ENCODE results near the gene NOVA1. TPM values are rescaled to one million over a fixed set of nuclear protein-coding genes. Genes with fewer than 3 reads are reported as not detected.

Gene NOVA1
- total RNA-seq, 1 donor: 6.9 TPM

GRCh38 chr14:26517771-26518170 lies 80.1 kb downstream of the NOVA1 start:
- H3K4me3 ChIP-seq (ENCODE audit: low read depth, low read length): no peak overlapping the region
- TF ChIP-seq, protein P1, sequence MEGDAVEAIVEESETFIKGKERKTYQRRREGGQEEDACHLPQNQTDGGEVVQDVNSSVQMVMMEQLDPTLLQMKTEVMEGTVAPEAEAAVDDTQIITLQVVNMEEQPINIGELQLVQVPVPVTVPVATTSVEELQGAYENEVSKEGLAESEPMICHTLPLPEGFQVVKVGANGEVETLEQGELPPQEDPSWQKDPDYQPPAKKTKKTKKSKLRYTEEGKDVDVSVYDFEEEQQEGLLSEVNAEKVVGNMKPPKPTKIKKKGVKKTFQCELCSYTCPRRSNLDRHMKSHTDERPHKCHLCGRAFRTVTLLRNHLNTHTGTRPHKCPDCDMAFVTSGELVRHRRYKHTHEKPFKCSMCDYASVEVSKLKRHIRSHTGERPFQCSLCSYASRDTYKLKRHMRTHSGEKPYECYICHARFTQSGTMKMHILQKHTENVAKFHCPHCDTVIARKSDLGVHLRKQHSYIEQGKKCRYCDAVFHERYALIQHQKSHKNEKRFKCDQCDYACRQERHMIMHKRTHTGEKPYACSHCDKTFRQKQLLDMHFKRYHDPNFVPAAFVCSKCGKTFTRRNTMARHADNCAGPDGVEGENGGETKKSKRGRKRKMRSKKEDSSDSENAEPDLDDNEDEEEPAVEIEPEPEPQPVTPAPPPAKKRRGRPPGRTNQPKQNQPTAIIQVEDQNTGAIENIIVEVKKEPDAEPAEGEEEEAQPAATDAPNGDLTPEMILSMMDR (IDR thresholded peaks at IDR 0.05; ENCODE audit: insufficient read depth, low read depth, low read length): no peak
- DNase-seq (ENCODE audit: low read depth): no peak

DNA sequence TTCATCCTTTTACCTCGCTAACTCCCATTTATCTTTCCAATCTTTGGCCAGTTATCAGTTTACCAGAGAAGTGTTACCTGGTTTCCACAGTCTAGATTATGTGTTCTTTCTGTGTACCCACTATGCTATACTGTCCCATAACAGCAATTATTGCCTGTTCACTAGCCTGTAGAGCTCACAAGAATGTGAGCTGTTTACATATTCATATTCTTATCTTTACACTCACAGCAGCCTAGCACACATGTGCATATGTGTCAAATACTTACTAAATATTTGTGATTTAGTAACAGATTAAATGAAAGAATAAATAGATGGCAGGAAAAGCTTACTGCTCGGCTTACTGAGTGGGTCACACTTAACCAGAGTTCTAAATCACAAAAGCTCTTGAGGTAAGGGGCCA lies 97.8 kb downstream of the NOVA1 start:
- no peak for DNase-seq (ENCODE audit: low read depth)
- H3K4me3 ChIP-seq (ENCODE audit: low read depth, low read length): no peak overlapping the region
- TF ChIP-seq, protein P1 (IDR thresholded peaks at IDR 0.05; ENCODE audit: insufficient read depth, low read depth, low read length): no peak

- no peak overlapping the region for H3K4me3 ChIP-seq (ENCODE audit: low read depth, low read length)
- TF ChIP-seq, protein P1 (IDR thresholded peaks at IDR 0.05; ENCODE audit: insufficient read depth, low read depth, low read length): no peak
- no peak for DNase-seq (ENCODE audit: low read depth)
These were observed 98.3 kb downstream of the NOVA1 start for GRCh38 chr14:26499546-26499945.

- DNase-seq (ENCODE audit: low read depth): no peak
- TF ChIP-seq, protein P1 (IDR thresholded peaks at IDR 0.05; ENCODE audit: insufficient read depth, low read depth, low read length): no peak
- no peak overlapping the region for H3K4me3 ChIP-seq (ENCODE audit: low read depth, low read length)
These were observed 110.9 kb downstream of the NOVA1 start for GRCh38 chr14:26486922-26487321.

DNA sequence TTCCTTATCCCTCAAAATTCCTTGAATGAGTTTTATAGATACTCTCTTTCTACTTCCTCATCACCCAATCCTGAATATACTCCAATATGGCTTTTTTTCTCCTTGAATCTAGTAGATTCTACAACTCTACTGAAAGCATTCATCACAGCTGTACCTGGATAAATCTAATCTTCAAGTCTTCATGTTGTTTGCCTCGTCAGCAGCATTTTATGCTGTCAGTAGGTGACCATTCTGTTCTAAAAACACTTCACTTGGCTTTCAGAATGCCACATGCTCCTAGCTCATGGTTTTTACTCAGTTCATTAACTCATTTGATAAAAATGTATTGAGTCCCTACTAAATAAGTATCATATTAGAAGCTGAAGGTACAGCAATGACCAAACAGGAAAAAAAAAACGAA lies 113.3 kb downstream of the NOVA1 start:
- DNase-seq (ENCODE audit: low read depth): no peak
- no peak overlapping the region for H3K4me3 ChIP-seq (ENCODE audit: low read depth, low read length)
- TF ChIP-seq, protein P1 (IDR thresholded peaks at IDR 0.05; ENCODE audit: insufficient read depth, low read depth, low read length): no peak

DNA sequence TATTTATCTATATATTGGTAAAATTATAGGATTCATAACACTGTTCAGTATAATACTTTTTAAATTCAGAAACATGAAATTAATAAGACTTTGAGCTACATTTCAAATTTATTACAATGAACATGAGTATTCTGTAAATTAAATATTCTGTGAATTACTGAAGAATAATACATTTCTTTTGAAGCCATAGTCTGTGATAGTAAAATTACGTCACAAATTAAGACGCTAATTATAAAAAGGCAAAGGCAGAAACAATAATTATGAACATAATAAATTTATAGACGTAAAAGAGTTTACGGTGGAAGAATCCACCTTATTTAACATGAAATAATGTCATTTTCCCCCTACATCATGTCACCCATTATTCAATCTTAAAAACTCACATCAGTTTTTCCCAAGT lies 118.9 kb downstream of the NOVA1 start:
- no peak for DNase-seq (ENCODE audit: low read depth)
- no peak overlapping the region for H3K4me3 ChIP-seq (ENCODE audit: low read depth, low read length)
- TF ChIP-seq, protein P1 (IDR thresholded peaks at IDR 0.05; ENCODE audit: insufficient read depth, low read depth, low read length): no peak

GRCh38 chr14:26466862-26467261 lies 131.0 kb downstream of the NOVA1 start:
- TF ChIP-seq, protein P1 (IDR thresholded peaks at IDR 0.05; ENCODE audit: insufficient read depth, low read depth, low read length): no peak
- DNase-seq (ENCODE audit: low read depth): no peak
- H3K4me3 ChIP-seq (ENCODE audit: low read depth, low read length): no peak overlapping the region

Data from fibroblast of villous mesenchyme (primary cell).